ENCODE data around the gene AMELX.

The AMELX gene

DNA sequence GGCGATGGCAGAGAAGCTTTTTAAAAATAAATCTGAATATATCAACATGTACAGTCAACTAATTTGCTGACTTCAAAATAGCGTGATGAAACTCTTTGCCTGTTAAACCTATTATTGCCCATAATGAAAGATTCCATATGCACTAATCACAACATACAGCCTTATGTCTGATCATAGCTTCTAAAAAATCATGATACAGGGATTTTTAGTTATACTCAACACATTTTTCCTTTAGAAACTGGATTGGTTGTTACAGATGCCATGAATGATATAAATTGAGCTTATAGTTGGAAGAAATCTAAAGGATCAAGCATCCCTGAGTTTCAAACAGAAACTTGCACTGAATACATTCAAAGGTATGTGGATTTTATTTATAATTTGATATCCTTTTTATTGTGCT, at the start of gene AMELX:
Gene AMELX (plus strand): TSS at position 301 of the 400 bp plus-strand sequence. CDS start 1,376 bp downstream, outside the sequence.
- no peak for DNase-seq

DNA sequence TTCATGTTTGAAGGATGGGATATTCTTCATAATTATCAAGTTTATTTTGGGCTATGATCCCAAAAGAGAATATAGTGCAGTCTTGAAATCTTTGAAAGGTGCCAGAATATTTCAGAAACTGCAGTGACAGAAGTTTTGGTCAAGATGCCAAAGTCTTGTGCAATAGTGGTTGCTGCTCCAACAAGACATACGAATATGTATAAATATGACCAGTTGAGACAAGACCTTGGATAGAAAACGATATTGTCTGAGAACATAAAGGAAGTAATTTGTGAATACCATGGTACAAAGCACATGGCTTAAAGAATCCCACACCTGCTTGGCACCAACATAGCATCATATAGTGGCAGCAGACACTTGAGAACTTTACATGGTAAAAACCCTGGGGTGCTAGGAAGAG, 48.6 kb upstream of the AMELX start:
- DNase-seq = no peak

DNA sequence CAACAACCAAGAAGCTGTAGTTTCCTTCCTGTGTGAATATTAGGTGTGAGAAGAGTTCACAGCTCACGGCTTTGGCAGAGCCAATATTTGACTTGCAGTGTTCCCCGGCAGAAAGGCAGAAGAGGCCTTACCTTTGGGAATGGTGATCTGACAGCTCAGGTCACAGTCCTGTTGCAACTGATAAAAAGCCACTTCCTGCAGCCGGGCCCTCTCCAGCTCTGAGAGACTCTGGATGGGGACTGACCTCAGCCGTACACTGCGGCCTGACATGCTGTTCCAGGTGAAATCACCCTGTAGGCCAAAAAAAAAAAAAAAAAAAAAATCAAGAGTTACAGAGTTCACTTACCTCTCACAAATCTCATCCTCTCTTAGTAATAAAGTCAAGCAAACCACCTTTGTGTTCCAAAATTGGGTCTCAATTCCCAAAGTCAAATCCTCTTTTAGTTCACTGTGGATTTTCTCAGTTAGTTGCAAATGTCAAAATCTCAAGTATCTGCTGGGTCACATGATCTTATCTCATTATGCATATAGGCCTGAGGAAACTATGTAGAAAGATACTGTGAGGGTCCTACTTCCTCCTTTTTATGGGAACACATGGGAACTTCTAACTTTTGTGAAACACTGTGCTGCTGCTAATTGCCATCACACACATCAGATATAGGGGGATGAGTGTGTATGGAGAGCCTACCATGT, 38.6 kb upstream of the AMELX start:
- DNase-seq = no peak

DNA sequence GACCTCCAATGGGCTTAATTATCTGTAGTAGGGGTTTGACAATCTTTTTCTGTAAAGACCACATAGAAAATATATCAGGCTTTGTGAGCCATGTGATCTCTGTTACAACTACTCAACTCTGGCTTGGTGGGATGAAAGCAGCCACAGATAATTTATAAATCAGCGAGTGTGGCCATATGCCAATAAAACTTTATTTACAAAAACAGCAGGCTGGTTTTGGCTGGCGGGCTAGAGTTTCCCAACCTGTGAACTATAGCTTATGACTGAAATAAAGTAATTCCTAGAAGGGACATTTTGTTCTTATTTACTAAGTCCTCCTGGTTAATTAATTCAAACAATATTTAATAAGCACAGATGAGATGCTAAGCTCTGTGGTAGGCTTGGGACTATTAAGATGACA, 35.9 kb upstream of the AMELX start:
- no peak for DNase-seq

DNA sequence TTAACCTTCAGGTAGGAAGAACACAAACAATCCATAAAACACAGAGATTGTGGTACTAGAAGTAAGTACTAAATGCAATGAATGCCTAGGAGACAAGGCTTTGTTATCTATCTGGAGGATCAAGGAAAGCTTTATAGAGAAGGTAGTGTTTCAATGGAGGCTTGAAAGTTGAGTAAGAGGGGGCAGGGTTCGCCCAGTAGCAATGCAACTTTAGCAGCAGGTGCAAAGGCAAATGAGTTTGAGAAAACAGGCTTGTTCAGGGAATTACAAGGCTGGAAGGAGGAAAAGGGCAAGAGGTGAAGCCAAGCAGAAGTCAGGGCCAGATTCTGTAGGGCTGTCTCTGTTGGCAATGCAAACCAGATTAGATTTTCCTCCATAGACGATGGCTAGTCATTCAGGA, 35.5 kb upstream of the AMELX start:
- no peak for DNase-seq

DNA sequence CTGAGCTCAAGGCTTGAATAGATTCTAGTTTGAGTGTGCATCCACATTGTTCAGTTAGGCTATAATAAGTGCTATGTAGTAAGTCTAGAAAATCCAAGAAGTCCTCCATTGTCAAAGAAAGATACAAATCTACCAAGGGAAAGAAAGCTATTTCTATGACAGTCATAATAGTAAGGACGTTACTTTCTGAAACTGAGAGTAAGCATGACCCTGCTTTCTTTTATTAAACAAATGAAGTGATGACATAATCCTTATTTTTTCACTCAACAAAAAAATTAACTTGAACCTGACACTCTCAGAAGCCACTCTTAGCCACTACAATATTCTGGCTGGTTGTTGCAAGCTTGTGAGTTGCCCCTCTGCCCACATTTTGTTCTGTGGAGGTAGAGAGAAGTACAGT, 33.8 kb upstream of the AMELX start:
- no peak for DNase-seq

DNA sequence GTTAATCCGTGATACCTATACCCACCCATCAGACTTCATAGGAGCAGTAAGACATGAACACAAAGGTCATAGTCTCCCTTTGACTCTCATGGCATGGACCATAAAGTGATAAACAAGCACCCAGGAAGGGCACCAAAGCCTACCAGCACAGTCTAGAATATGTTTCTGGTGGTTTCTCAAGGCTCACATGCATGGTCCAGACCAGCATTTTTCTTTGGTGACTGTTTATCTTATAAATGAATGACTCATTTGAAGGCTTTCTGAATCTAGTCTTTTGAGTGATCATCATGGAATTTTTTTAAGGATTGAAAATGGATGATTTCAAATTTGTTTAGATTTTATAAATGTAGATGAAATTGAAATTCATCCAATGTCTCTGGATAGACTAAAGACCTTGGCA, 32.0 kb upstream of the AMELX start:
- no peak for DNase-seq

DNA sequence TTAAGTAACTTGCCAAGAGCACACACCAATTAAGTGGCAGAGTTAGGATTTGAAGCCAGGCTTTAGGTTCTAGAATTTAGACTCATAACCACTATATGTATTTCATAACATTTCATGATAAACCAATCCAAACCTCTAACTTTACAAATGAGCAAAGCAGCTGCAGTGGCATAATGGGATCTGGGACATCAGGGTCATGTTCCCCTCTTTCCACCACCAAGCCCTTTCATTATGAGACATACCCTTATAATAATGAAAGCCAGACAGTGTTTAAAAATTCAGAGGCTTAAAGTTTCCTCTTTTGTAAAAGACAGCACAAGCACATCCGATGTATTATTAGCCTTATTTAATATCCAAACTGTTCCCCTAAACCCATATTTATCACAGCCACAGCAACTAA, 28.3 kb upstream of the AMELX start:
- no peak for DNase-seq

DNA sequence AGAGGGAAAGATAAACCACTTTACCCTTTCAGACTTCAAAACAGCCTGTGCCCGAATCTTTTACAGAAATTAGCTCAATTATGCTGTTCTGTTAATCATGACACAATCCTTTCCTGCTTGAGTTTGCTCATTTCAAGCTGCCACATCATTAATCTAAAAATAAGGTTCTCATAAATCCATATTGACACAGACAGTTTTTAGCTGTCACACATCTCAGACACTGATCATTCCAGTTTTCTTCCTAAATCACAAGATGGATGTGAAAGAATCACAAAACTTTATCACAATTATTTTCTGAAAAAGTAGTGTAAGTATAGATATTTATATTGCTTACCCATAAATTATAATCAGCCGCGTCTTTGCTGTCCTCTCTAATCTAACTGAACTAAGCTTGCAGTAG, 27.9 kb upstream of the AMELX start:
- no peak for DNase-seq

DNA sequence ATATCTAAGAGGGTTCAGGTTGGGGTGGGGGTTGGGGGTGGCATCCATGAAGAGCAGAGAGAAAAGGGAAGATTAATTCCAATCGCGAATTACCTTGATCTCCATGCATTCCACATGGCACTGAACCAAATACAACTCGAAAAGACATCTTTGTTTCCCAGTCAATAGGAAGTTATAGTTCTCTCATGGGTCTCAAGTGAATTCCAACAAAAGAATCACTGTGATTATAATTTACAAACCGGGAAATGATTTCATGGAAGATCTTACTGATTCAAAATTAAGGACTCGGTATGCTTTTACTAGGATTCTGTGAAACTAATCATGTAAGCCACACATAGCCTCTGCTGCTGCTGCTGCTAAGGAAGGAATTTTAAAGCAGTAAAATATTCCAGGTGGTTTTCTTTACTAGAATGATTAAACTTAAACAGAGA, 26.6 kb upstream of the AMELX start:
- no peak for DNase-seq

DNA sequence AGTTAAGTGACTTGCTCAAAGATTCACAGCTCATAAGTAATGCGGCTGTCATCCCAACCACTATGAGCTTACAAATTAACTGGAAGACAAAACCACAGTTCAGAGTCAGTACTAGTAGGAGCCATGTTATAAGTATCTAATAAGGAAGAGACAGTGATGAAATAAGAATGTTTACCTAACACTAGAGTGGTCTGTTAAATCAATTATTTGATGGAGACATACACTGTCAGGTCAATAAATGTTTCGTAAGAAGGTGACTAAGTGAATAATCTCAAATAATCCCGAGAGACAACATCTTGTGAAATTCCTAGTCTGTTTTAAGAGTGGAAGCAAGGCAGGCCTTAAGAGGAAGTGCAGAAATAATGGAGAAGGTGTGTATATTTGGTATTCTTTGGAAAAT, 25.8 kb upstream of the AMELX start:
- DNase-seq = no peak

DNA sequence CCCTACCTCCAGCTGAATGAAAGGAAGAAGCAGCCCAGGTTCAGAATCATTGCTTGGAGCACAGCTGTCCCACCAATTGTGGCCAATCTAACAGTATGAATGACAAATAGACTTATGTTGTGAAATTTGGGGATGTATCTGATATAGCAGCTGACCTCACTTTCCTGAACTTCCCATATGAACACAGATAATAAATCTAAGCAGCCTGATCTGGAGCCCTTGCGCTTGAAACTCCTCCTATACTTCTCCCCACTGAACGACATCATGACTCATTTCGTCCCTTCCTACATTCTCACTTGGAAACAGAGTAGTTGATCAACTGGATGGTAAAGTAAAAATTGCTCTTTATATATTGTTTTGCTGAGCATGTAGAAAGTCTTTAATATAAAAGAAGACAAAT, 24.2 kb upstream of the AMELX start:
- DNase-seq = no peak

DNA sequence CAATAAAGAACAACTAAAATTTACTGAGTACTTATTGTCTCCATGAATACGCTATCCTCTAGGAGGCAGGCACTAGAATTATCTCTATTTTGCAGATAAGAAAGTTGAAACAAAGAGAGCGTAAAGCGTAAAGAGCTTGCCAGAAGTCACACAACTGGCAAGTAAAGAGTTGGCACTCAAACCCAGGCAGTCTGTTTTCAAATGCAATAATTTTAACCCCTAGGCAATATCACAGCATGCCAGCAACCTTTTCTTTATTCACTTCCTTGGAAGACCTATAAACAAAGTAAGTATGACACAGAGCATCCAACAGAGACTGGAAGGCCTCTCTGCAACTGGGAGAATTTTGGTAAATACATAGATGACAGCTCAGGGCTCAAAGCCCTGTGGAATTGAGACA, 23.2 kb upstream of the AMELX start:
- no peak for DNase-seq

DNA sequence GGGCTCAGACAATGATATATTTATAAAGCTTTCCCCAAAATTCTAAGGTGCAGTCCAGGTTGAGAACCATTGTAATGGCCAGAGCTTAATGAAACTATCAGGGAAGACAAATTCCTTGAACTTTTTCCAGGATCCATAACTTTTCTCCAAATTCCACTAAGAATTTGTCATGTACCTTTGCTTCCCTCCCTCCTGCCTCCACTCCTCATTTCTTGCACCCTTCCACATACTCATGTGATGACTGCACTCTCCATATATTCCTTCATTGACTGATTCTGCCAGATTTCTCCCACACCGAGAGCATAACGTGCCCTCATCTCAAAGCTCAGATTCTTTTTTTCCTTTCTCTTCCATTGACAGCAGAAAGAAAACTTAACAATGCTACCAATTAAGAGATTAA, 20.9 kb upstream of the AMELX start:
- DNase-seq = no peak

DNA sequence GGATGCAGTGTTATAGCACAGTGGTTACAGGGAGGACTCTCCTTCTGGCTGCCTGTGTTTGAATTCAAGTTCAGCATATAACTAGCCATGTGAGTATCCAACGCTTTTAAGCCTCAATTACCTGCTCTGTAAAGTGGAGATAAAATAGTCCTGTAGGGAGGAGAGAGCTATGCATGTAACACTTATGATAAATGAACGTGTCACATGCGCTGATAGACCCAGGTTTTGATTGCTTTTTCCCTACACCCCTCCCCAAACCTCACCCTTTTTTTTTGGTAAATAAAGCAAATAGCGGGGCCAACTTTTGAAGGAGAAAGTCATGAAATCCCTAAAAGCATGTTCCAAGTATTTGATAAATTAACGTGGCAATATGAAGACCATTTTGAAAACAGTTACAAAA, 20.4 kb upstream of the AMELX start:
- no peak for DNase-seq

DNA sequence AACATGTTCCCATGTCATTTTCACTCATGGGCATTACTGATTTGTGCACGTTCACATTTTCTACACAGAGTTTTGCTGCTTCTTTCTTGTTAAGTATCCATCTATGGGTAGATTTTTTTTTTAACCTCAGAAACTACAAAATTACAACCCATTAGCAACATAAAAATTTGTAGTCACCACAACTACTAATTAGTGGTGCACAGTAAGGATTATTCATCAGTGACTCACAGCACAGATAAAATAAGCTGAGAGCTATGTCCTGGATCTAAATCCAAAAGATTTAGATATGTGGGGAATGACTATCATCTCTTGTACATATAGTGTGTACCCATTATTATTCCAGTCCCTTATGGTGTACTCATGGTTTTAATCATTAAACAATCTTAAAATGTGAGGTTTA, 19.7 kb upstream of the AMELX start:
- DNase-seq = no peak

DNA sequence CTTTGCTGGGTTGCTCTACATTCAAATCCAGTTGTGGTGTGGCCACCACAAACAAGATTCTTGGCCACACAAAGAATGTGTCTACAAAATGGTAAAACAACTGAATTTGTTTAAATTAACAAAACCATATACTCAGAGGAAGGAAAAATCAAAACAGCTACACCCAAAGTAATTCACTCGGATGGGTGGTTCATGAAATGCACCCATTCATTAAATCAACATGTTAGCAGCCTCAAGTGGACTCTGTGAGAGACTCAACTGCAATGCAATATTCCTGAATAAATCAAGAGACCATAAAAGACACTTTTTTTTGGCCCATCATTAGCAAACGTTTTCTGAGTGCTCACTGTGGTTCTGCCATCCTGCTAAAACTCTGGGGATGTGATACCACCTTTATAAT, 11.2 kb upstream of the AMELX start:
- no peak for DNase-seq

DNA sequence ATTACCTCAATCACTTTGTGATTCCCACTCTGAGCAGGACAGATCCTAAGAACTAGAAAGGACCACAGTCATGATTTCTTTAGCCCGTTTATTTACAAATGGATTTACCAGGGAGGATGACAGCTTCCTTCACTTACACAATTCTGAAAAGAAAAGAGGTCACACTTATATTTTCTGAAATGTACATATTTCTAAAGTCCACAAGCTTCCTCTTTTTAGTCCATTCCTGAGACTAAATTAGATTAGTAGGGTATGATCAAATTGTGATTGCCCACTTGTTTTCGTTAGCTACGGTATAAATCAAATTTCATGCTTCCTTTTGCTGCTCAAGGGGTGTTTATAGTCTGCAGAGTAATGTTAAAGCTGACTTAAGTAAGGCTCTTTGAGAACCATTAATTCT, 7.6 kb upstream of the AMELX start:
- no peak for DNase-seq

DNA sequence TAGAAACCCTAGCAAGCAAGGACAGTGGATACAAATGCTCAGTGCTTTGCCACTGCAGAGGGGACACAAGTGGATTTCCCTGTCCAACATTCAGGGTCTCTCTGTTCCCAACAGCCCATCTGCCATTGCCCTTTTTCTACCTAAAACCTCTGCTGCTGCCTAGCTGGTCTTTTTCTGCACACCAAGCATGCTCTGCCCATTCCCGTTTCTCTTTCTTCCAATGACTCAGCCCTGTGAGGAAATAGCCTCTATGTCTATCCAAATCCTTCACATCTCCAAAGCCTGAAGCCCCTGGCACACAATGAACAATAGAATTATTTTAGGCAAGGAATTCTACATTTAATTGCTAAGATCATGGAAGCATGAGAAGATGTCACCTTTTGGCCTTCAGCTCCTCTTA, 5.7 kb upstream of the AMELX start:
- no peak for DNase-seq

DNA sequence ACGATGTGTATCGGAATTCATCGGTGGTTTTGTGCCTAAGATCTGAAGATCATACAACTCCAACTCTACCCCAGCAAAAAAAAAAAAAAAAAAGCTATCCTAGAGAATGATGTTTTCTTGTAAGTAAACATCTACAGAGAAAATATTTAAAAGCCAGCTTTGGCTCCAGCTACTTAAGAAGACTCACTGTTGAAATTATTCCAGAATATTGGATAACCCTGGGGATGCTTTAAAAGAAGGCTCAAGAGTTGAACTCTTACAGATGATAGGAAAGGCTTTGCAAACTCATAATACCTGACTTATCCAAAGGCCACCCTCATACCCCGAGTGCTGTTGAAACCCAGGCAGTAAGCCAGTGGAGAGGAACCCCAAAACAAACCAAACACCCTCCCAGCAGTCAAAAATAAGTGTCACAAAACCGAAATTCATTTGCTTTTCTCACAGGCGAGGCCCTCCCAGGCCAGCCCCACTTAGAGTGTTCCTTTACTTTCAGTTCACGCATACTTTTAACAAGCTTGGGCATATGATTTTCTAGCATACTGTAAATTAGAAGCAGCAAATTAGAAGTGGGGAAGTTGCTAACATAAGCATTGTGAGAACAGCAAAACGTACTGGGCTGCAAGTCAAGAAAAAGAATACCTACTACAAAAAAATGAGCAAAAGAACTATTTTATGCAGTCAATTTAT, 2.7 kb upstream of the AMELX start:
- DNase-seq = no peak

DNA sequence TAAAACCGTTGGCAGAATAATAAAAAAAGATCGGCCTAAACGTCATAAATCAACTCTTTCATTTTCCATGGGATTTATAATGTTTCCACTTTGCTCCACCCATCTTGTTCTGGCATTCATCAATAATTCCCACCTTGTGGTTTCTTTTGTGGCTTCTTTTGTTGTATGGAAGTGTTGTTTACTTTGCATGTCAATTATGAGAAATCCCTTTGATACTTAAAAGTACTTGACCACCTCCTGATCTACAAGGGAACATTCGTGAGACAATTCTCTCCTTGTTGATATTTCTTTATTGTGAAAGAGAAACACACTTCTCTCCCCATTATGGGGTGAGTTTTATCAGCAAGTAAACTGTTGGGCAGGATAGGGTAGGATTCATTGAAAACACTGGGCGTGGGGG, 2.8 kb downstream of the AMELX start:
- DNase-seq = no peak

DNA sequence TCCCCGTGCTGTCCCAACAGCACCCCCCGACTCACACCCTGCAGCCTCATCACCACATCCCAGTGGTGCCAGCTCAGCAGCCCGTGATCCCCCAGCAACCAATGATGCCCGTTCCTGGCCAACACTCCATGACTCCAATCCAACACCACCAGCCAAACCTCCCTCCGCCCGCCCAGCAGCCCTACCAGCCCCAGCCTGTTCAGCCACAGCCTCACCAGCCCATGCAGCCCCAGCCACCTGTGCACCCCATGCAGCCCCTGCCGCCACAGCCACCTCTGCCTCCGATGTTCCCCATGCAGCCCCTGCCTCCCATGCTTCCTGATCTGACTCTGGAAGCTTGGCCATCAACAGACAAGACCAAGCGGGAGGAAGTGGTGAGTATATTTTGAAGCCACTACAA, 5.4 kb downstream of the AMELX start:
- DNase-seq = no peak

DNA sequence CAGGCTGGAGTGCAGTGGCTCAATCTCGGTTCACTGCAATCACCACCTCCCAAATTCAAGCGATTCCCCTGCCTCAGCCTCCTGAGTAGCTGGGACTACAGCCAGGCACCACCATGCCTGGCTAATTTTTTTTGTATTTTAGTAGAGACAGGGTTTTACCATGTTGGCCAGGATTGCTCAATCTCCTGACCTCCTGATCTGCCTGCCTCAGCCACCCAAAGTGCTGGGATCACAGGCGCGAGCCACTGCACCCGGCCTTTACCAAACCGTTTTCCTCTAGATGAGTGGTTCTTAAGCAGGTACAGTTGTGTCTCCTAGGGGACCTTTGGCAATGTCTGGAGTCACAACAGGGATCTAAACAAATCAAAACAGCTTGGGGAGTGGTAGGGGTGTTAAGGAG, 11.6 kb downstream of the AMELX start:
- no peak for DNase-seq

DNA sequence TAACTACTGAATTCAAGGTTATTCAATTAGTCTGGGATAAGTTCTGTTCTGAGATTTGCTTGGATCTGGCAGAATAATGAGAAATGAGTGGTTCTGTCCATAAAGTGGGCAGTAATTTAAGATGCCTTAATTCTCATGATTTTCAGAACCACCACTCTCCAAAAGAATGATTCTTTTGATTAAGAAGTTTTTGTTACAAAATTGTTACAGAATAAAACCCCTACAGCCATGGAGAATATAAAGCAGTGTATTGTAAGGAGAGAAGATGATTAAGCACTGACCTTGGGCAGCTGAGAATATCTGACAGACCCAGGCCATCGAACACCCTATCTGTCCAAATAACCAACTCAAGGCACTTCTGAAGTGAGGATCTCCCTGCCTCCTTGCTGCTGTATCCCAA, 12.4 kb downstream of the AMELX start:
- DNase-seq = no peak

DNA sequence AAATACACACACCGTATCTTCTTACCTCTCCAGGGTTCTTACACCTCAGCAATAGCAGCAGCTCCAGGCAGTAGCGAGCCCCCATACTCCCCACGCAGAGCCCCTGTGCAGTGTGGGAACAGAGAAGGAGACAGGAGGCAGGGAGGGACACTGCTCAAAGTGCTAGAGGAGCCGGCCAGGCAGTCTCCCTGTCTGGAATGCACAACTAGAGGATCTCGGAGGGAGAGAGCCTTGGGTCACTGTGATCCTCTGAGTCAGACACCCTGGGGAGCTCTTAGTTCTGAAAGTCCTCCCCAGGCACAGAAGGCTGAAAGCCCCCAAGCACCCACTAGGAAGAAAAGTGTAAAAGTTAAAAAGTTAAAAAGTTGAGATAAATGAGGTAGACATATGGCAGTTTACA, 16.0 kb downstream of the AMELX start:
- no peak for DNase-seq
